Bone marrow (tissue), 2 donors: ENCODE data around the gene CCDC197.

Experiments
- DNase-seq, 2 donors: peaks; one replicate each; lab custom pipeline; 2025; lab: John Stamatoyannopoulos, UW

The CCDC197 gene

GRCh38 chr14:93977790-93978581 is 19.1 kb upstream of the CCDC197 start:
- no peak for DNase-seq

GRCh38 chr14:93978735-93979134 is 18.4 kb upstream of the CCDC197 start:
- DNase-seq = no peak

- DNase-seq = no peak
Observed at GRCh38 chr14:93980456-93981201, 16.5 kb upstream of the CCDC197 start.

- DNase-seq = no peak
Observed at GRCh38 chr14:93981316-93982229, 15.5 kb upstream of the CCDC197 start.

GRCh38 chr14:93982230-93983007 is 14.7 kb upstream of the CCDC197 start:
- DNase-seq = no peak

- no peak for DNase-seq
Observed at GRCh38 chr14:93984070-93984469, 13.0 kb upstream of the CCDC197 start.

- DNase-seq = peak in 1 of 2 donors; percentile 29
Observed at GRCh38 chr14:93984987-93985410, 12.1 kb upstream of the CCDC197 start.

- no peak for DNase-seq
Observed at GRCh38 chr14:93986955-93987354, 10.1 kb upstream of the CCDC197 start.

- DNase-seq = no peak
Observed at GRCh38 chr14:93987376-93987775, 9.7 kb upstream of the CCDC197 start.

- DNase-seq = no peak
Observed at GRCh38 chr14:93987815-93988476, 9.2 kb upstream of the CCDC197 start.

- DNase-seq = no peak
Observed at GRCh38 chr14:93989939-93990338, 7.2 kb upstream of the CCDC197 start.

- DNase-seq = no peak
Observed at GRCh38 chr14:93991212-93991611, 5.9 kb upstream of the CCDC197 start.

GRCh38 chr14:93991649-93992048 is 5.5 kb upstream of the CCDC197 start:
- DNase-seq = no peak

- no peak for DNase-seq
Observed at GRCh38 chr14:93993382-93993781, 3.7 kb upstream of the CCDC197 start.

- no peak for DNase-seq
Observed at GRCh38 chr14:93994919-93995682, 2.0 kb upstream of the CCDC197 start.

GRCh38 chr14:93996130-93996695 is 888 bp upstream of the CCDC197 start:
- DNase-seq = no peak

GRCh38 chr14:93997916-93998870 is 1.1 kb downstream of the CCDC197 start:
- no peak for DNase-seq

- DNase-seq = no peak
Observed at GRCh38 chr14:93998871-93999403, 1.8 kb downstream of the CCDC197 start.
